Astrocyte (in vitro differentiated cells and primary cell): ENCODE data around the gene ABITRAM.

Experiments
- EZH2 ChIP-seq: IDR thresholded peaks from 2 replicates; pipeline ENCODE4 v1.6.1; 2012; ENCODE audit warnings: mild to moderate bottlenecking, low read length, inconsistent platforms; ENCODE audit not compliant: insufficient read depth
- TF ChIP-seq, protein P1 (sequence below): IDR thresholded peaks from 2 replicates; pipeline ENCODE4 v1.5.1; 2011; ENCODE audit warnings: low read depth, mild to moderate bottlenecking, inconsistent platforms, low read length, moderate library complexity; ENCODE audit not compliant: insufficient read depth

DNA sequence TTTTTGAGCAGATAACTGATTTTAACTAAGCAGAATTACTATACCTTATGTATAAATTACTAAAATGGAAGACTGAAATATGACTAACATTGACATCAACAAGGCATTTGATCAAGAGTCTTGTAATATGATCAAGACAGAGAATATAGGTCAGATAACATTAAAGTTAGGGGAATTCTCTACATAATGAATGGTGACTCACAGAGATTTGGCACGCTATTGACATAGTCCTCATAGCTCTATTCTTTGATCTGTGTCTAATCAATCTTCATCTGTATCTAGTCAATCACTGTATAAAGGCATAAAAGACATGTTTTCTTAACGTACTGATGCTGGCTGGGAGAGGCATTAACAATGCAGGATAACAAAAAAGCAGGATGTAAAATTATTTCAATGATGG is 17.4 kb downstream of the ABITRAM start:
- TF ChIP-seq, protein P1, sequence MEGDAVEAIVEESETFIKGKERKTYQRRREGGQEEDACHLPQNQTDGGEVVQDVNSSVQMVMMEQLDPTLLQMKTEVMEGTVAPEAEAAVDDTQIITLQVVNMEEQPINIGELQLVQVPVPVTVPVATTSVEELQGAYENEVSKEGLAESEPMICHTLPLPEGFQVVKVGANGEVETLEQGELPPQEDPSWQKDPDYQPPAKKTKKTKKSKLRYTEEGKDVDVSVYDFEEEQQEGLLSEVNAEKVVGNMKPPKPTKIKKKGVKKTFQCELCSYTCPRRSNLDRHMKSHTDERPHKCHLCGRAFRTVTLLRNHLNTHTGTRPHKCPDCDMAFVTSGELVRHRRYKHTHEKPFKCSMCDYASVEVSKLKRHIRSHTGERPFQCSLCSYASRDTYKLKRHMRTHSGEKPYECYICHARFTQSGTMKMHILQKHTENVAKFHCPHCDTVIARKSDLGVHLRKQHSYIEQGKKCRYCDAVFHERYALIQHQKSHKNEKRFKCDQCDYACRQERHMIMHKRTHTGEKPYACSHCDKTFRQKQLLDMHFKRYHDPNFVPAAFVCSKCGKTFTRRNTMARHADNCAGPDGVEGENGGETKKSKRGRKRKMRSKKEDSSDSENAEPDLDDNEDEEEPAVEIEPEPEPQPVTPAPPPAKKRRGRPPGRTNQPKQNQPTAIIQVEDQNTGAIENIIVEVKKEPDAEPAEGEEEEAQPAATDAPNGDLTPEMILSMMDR: no peak
- TF ChIP-seq EZH2: no peak
